Endothelial cell of coronary artery (primary cell): ENCODE data around the gene OR10A3. TPM values are rescaled to one million over a fixed set of nuclear protein-coding genes. Genes with fewer than 3 reads are reported as not detected.

Experiments used
- total RNA-seq: library from RNA; depleted of rRNA; stranded (reverse); fragments of >200 nt; gene quantifications from 2 replicates; pipeline ENCODE4 v1.2.3, GENCODE V29; 2014

Gene OR10A3
- 0.09 TPM in 1 of 2 replicates, not detected in the other for total RNA-seq

GRCh38 chr11:7941608-7942007 is at the start of gene OR10A3:
OR10A3 (minus strand) TSS chr11:7941708; CDS start chr11:7939520, 2,188 bp downstream.

GRCh38 chr11:7986768-7987559 is 45.5 kb upstream of the OR10A3 start, which contains the start of gene EIF3F:
EIF3F (plus strand) TSS chr11:7987337; CDS start chr11:7987353, 16 bp downstream.

GRCh38 chr11:7965386-7965785 is 23.9 kb upstream of the OR10A3 start, which contains the start of gene NLRP10:
NLRP10 (minus strand) TSS chr11:7965447; CDS start chr11:7963495, 1,952 bp downstream.

GRCh38 chr11:7931168-7931567 is 10.3 kb downstream of the OR10A3 start, which contains the start of gene OR10A6:
OR10A6 (minus strand) TSS chr11:7931268; CDS start chr11:7928662, 2,606 bp downstream.

Other genes starting within 250 kb of the OR10A3 start
- gene OVCH2, start 235.2 kb downstream of the OR10A3 start, total RNA-seq = not detected in 2 replicates
- 0.09 TPM in 1 of 2 replicates, not detected in the other for gene OR5P2, start 144.8 kb downstream of the OR10A3 start, total RNA-seq
- gene OR5P3, start 110.9 kb downstream of the OR10A3 start, total RNA-seq = not detected in 2 replicates
- gene OR10A6, start 10.4 kb downstream of the OR10A3 start, total RNA-seq = not detected in 2 replicates
- gene NLRP10, start 23.7 kb upstream of the OR10A3 start, total RNA-seq = 1.2 TPM in 1 of 2 replicates, not detected in the other
- 235 and 288 TPM in 2 replicates for gene EIF3F, start 45.6 kb upstream of the OR10A3 start, total RNA-seq
- 2.3 and 3.2 TPM in 2 replicates for gene TUB, start 139.5 kb upstream of the OR10A3 start, total RNA-seq
- not detected in 2 replicates for gene RIC3, start 227.3 kb upstream of the OR10A3 start, total RNA-seq